ENCODE measurements around the gene SECTM1.

SECTM1 gene

DNA sequence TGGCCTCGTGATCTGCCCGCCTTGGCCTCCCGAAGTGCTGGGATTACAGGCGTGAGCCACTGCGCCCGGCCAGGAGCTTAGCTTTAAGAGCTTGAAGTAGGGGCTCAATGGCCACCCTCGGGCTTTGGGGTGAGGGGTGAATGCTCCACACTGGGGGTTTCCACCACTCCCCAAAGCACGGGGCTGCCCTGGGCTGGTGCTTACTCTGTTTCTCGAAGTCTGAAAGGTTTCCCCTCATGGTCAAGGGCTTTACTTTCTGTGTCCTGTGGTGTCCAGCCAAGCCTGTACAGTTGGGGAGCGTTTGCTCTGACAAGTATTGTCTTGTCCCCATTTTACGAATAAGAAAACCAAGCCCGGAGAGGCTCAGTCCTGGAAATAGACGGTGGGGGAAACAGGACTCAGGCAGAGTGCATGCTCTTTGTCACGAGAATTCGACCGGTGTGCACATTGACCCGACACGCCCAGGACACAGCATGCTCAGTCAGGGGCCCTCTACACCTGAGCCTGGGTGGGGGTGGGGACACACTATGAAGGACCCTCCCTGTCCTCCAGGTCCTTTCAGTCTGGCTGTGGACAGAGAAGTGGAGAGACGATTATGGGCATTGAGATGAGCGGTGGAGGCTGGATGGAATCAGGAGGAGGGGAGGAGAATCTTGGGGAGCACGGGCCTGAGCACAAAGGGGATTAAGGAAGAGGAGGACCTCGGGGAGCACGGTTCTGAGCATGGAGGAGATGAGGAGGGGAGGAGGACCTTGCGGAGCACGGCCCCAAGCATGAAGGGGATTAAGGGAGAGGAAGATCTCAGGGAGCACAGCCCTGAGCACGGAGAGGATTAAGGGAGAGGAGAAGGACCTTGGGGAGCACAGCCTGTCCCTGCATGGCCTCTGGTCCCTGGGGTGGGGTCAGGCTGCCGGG lies 23.7 kb downstream of the SECTM1 start:
- peaks cover 0 to 2% of the 10 kb centered on the region in 2 donors for H3K4me1 ChIP-seq (ENCODE audit: control insufficient read depth in 2 of 2, insufficient read depth in 1 of 2, low read depth in 1 of 2, low read length in 2 of 2)
- H4K91ac ChIP-seq (ENCODE audit: low read depth, low read length, poor library complexity): no peak overlapping the region
- H2AK5ac ChIP-seq (ENCODE audit: low read depth, low read length): peak overlapping the region; percentile 35
- no peaks in the 10 kb centered on the region for H3K9me3 ChIP-seq (replicated peaks in 1 of 2; ENCODE audit: control insufficient read depth in 2 of 2, insufficient read depth in 1 of 2, low read depth in 1 of 2, low read length in 2 of 2)
- H2BK5ac ChIP-seq (ENCODE audit: low read length): no peak overlapping the region
- peak overlapping the region; percentile 45 for H2BK15ac ChIP-seq (ENCODE audit: low read length)
- peaks cover 0 to 34% (median 0%) of the 10 kb centered on the region in 3 experiments for H3K27me3 ChIP-seq (ENCODE audit: control insufficient read depth in 3 of 3, insufficient read depth in 3 of 3, low read depth in 1 of 3, low read length in 3 of 3)
- H3K27ac ChIP-seq (replicated peaks; ENCODE audit: low read length): no peak overlapping the region
- H3K79me1 ChIP-seq (ENCODE audit: low read depth, low read length): peaks cover 2% of the 10 kb centered on the region
- H3K4me3 ChIP-seq (ENCODE audit: low read length in 2 of 2): no peak overlapping the region
- H3K14ac ChIP-seq (ENCODE audit: low read length): no peak overlapping the region
- no CpG with 5 or more reads among the region's 27 CpGs for WGBS, 2 donors (ENCODE audit: extremely low coverage in 2 of 2, insufficient read length in 2 of 2, insufficient replicate concordance in 1 of 2)
- DNase-seq (ENCODE audit: low spot score): no peak
- no peak overlapping the region for H3K18ac ChIP-seq (ENCODE audit: low read length)
- no peak overlapping the region for H2AFZ ChIP-seq (ENCODE audit: low read length)
- H3K36me3 ChIP-seq (replicated peaks in 1 of 2; ENCODE audit: control insufficient read depth in 2 of 2, insufficient read depth in 2 of 2, low read length in 2 of 2): no peaks in the 10 kb centered on the region
- H3K9ac ChIP-seq (ENCODE audit: low read depth, low read length, poor library complexity): no peak overlapping the region
- H2BK12ac ChIP-seq (ENCODE audit: low read length): no peak overlapping the region
- no peak overlapping the region for H4K8ac ChIP-seq (ENCODE audit: low read depth, low read length)
- H3K4me2 ChIP-seq (ENCODE audit: insufficient read depth, low read length, poor library complexity, severe bottlenecking): no peak overlapping the region
- no peak overlapping the region for H2BK120ac ChIP-seq (ENCODE audit: low read depth, low read length)
- H3K4ac ChIP-seq (ENCODE audit: low read length): no peak overlapping the region
- H3K23ac ChIP-seq (ENCODE audit: low read depth, low read length, poor library complexity): no peak overlapping the region

- Histone ChIP-seq H2AFZ (ENCODE audit: low read length) (peak overlapping the region; percentile 49), H4K91ac (ENCODE audit: low read depth, low read length, poor library complexity) (no peak overlapping the region)
- DNase-seq (ENCODE audit: low spot score): no peak
These were observed 27.8 kb downstream of the SECTM1 start for GRCh38 chr17:82305727-82306300.

GRCh38 chr17:82304826-82305726 lies 28.5 kb downstream of the SECTM1 start:
- DNase-seq (ENCODE audit: low spot score): no peak
- no peak overlapping the region for H3K18ac ChIP-seq (ENCODE audit: low read length)
- H3K14ac ChIP-seq (ENCODE audit: low read length): no peak overlapping the region
- H3K23ac ChIP-seq (ENCODE audit: low read depth, low read length, poor library complexity): no peak overlapping the region
- no peaks in the 10 kb centered on the region for H3K36me3 ChIP-seq (replicated peaks in 1 of 2; ENCODE audit: control insufficient read depth in 2 of 2, insufficient read depth in 2 of 2, low read length in 2 of 2)
- H3K9ac ChIP-seq (ENCODE audit: low read depth, low read length, poor library complexity): no peak overlapping the region
- no peak overlapping the region for H2BK12ac ChIP-seq (ENCODE audit: low read length)
- H2BK120ac ChIP-seq (ENCODE audit: low read depth, low read length): no peak overlapping the region
- peaks cover 4% of the 10 kb centered on the region for H3K79me1 ChIP-seq (ENCODE audit: low read depth, low read length)
- peaks cover 6 to 18% of the 10 kb centered on the region in 2 donors for H3K4me1 ChIP-seq (ENCODE audit: control insufficient read depth in 2 of 2, insufficient read depth in 1 of 2, low read depth in 1 of 2, low read length in 2 of 2)
- H4K8ac ChIP-seq (ENCODE audit: low read depth, low read length): no peak overlapping the region
- no CpG with 5 or more reads among the region's 23 CpGs for WGBS, 2 donors (ENCODE audit: extremely low coverage in 2 of 2, insufficient read length in 2 of 2, insufficient replicate concordance in 1 of 2)
- peak overlapping the region; percentile 29 for H2AK5ac ChIP-seq (ENCODE audit: low read depth, low read length)
- H4K91ac ChIP-seq (ENCODE audit: low read depth, low read length, poor library complexity): no peak overlapping the region
- peak overlapping the region; percentile 78 for H2BK15ac ChIP-seq (ENCODE audit: low read length)
- H3K27ac ChIP-seq (replicated peaks; ENCODE audit: low read length): no peak overlapping the region
- no peak overlapping the region for H3K4me2 ChIP-seq (ENCODE audit: insufficient read depth, low read length, poor library complexity, severe bottlenecking)
- peaks cover 0 to 18% (median 0%) of the 10 kb centered on the region in 3 experiments for H3K27me3 ChIP-seq (ENCODE audit: control insufficient read depth in 3 of 3, insufficient read depth in 3 of 3, low read depth in 1 of 3, low read length in 3 of 3)
- H3K4me3 ChIP-seq (ENCODE audit: low read length in 2 of 2): no peak overlapping the region
- peak overlapping the region; percentile 27 for H2BK5ac ChIP-seq (ENCODE audit: low read length)
- no peaks in the 10 kb centered on the region for H3K9me3 ChIP-seq (replicated peaks in 1 of 2; ENCODE audit: control insufficient read depth in 2 of 2, insufficient read depth in 1 of 2, low read depth in 1 of 2, low read length in 2 of 2)
- H3K4ac ChIP-seq (ENCODE audit: low read length): no peak overlapping the region
- peak overlapping the region; percentile 61 for H2AFZ ChIP-seq (ENCODE audit: low read length)

More at GRCh38 chr17:82305727-82306300, 27.8 kb downstream of the SECTM1 start:
- H3K27me3 ChIP-seq (ENCODE audit: control insufficient read depth in 3 of 3, insufficient read depth in 3 of 3, low read depth in 1 of 3, low read length in 3 of 3): peaks cover 0 to 24% (median 0%) of the 10 kb centered on the region in 3 experiments
- H3K4me1 ChIP-seq (ENCODE audit: control insufficient read depth in 2 of 2, insufficient read depth in 1 of 2, low read depth in 1 of 2, low read length in 2 of 2): peaks cover 6 to 18% of the 10 kb centered on the region in 2 donors
- no peaks in the 10 kb centered on the region for H3K9me3 ChIP-seq (replicated peaks in 1 of 2; ENCODE audit: control insufficient read depth in 2 of 2, insufficient read depth in 1 of 2, low read depth in 1 of 2, low read length in 2 of 2)
- WGBS, 2 donors (ENCODE audit: extremely low coverage in 2 of 2, insufficient read length in 2 of 2, insufficient replicate concordance in 1 of 2): no CpG with 5 or more reads among the region's 20 CpGs
- no peak overlapping the region for H4K8ac ChIP-seq (ENCODE audit: low read depth, low read length)
- peak overlapping the region; percentile 28 for H3K18ac ChIP-seq (ENCODE audit: low read length)
- H2AK5ac ChIP-seq (ENCODE audit: low read depth, low read length): no peak overlapping the region
- peaks cover 4% of the 10 kb centered on the region for H3K79me1 ChIP-seq (ENCODE audit: low read depth, low read length)
- H3K14ac ChIP-seq (ENCODE audit: low read length): peak overlapping the region; percentile 38
- H3K4ac ChIP-seq (ENCODE audit: low read length): no peak overlapping the region
- no peak overlapping the region for H3K9ac ChIP-seq (ENCODE audit: low read depth, low read length, poor library complexity)
- H3K27ac ChIP-seq (replicated peaks; ENCODE audit: low read length): no peak overlapping the region
- H2BK12ac ChIP-seq (ENCODE audit: low read length): no peak overlapping the region
- peak overlapping the region; percentile 27 for H2BK5ac ChIP-seq (ENCODE audit: low read length)
- H2BK120ac ChIP-seq (ENCODE audit: low read depth, low read length): no peak overlapping the region
- no peaks in the 10 kb centered on the region for H3K36me3 ChIP-seq (replicated peaks in 1 of 2; ENCODE audit: control insufficient read depth in 2 of 2, insufficient read depth in 2 of 2, low read length in 2 of 2)
- H2BK15ac ChIP-seq (ENCODE audit: low read length): peak overlapping the region; percentile 78
- H3K4me2 ChIP-seq (ENCODE audit: insufficient read depth, low read length, poor library complexity, severe bottlenecking): no peak overlapping the region
- no peak overlapping the region for H3K4me3 ChIP-seq (ENCODE audit: low read length in 2 of 2)
- H3K23ac ChIP-seq (ENCODE audit: low read depth, low read length, poor library complexity): peak overlapping the region; percentile 85

Measured in neuronal stem cell (in vitro differentiated cells).